ENCODE measurements around the gene PDSS2.
"Not testable (repeated sequence)": the region's sequence is repeated elsewhere in the genome, so short reads cannot be mapped to it uniquely, and the experiment has no call there.

Gene PDSS2

DNA sequence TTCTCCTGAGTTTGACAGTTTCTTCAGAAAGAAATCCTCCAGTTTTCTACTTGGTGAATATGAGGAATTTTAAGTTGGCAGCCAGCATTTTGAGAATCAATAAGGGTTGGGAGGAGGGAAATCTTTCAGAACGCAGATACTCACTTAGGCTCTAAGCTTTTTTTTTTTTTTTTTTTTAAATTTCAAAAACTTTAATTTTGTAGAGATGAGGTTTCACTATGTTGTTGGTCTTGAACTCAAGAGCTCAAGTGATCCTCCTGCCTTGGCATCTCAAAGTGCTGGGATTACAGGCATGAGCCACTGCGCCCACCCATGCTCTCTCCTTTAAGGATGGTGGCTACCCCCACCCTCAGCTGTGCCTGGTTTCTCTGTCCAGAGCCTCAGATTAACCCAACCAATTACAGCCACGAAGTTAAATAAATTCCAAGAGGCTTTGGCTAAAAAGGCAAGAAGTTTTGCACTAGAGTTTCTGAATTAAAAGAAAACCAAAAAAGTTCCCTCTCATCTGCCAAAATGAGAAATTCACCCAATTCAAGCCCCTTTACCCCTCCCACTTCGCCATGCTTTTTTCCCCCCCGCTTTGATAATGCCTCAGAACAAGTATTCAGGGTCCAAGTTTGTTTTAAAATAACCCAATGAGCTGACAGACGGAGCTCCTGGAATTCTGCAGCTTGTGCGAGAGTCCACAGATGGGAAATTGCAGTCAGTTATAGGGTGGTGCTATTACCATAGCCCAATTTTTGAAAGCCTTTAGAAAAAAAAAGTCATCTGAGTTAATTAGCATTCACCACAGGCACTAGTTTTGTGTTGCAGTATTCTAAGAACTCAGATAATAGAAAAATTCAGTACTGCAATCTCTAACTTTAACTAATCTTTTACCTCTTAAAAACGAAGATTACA lies 249.7 kb downstream of the PDSS2 start:
- DNase-seq: no peak

DNA sequence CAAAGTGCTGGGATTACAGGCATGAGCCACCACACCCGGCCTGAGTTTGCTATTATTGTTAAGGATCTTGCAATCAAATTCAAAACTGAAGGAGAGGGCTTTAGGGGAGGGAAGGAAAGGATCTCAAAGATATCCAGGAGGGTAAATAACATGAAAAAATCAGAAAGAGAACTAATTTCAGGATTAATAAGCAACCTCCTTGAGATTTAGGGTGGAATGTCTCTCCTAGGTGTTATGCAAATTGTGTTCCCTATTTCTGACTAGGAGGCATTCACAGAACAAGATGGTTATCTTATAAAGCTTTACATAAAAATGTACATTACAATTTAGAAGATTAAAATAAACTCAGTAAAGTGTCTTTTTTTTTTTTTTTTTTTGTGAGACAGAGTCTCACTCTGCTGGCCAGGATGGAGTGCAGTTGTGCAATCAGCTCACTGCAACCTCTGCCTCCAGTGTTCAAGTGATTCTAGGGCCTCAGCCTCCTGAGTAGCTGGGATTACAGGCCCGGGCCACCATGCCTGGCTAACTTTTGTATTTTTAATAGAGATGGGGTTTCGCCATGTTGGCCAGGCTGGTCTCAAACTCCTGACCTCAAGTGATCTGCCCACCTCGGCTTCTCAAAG lies 252.0 kb downstream of the PDSS2 start:
- no peak for DNase-seq

DNA sequence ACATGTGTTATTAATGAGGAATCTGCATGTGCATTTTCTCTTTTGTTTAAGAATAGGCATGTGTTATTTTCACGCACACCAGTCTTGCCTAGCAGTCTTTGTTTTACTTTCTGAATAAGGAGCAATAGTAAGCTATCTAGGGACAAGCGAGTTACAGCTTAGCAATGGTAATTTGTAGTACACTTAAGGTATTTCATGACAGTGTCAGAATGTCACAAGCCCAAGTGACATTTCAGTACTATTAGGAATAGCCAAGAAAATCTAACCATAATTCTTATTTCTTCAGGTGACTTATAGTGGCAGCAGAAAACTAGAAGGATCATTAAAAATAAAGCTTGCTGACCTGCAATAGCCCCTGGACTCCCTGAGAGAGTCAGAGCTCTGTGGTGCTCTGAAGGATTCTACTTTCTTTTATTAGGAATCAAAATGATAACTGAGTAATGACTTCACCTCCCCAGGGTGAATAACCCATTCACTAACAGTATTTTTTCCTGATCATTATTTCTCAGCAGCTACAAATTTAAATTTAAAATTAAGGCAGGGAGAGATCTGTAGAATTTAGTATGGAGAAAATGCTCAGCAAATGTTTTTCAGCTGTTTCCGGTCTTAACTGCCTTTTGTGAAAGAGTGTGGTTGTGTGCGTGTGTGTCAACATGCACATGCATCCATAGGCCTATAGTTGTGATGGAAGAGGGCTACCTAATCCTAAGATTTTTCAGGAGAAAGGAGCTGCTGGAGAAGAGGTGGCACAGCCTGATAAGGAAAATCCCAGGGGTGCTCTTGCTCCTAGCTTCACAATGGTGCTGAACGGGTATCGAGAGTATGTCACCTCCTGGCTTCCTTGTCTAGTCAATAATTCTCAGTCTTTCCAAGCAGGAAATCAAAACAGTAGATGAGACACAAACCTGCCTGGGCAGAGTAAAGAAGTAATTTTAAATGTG lies 254.0 kb downstream of the PDSS2 start:
- no peak for DNase-seq

DNA sequence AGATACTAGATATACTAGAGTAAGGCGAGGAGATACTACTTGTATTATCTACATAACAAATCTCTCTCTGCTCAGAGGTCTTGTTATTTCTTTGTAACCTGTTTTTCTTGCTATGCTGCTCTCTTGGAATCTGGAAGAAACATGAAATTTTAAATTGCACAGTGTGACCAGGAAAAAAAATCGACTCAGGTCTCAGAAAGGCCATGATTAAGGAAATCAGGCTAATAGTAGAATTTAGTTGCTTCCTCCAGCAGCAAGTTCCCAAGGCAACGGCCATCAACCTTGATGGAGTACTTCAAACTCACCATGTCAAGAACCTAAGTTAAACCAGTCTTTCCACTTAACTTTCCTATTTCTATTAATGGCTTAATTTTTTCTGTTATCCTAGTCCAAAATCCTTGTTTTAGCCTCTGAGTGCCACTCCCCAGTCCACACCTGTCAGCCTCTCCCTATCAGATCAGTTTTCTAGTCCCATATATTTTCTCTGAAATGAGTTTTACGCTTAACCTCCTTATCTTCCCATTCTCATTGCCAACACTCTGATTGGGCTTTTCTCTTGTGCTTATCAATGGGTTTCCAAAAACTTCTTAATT lies 256.4 kb downstream of the PDSS2 start:
- DNase-seq: no peak

DNA sequence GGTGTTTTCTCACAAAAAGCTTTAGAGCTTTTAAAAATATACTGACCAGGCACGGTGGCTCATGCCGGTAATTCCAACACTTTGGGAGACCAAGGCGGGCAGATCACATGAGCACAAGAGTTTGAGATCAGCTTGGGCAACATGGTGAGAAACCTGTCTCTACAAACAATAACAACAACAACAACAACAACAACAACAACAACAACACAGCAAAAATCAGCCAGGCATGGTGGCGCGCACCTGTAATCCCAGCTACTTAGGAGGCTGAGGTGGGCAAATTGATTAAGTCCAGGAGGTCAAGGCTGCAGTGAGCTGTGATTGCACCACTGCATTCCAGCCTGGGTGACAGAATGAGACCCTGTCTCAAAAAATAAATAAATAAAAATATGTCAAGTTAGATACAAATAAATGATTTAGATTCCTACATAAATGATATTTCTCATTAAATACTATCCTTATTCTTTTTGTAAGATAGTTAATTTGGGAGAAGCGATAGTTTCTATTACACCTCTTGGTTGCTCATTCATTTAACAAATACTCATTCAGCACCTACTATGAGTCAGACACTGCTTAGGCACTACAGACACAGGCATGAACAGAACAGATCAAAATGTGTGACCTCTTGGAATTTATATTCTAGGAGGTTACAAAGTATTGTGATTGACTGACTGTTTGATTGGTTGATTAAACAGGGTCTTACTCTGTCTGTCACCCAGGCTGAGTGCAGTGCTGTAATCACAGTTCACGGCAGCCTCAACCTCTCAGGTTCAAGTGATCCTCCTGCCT lies 260.5 kb downstream of the PDSS2 start:
- DNase-seq: no peak

DNA sequence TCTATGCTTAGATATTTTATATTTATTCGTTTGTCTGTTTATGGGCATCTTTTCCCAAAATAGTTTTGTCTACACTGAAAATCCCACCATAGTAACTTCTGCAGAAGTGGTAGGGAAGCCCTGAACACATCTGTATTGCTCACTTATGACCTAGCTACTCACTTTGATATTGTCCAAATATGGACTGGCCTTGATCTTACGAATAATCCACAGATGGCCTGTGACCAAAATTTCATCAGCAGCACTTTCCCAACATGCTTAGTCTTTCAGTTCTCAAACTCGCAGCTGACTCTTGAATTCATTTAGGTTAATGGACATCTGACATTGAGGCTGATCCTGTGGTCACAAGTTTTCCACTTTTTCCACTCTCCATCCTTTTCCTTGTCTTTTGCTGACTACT lies 263.2 kb downstream of the PDSS2 start:
- no peak for DNase-seq

DNA sequence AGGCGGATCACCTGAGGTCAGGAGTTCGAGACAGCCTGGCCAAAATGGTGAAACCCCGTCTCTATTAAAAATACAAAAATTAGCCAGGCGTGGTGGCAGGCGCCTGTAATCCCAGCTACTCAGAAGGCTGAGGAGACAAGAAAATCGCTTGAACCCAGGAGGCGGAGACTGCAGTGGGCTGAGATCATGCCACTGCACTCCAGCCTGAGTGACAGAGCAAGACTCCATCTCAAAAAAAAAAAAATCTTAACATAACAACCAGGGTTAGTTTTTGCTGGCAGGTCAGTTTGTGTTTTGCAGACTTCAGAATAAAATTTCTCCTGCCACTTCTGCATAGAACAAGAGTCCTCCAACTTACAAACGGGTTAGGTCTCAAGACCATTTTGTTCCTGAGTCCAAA lies 264.6 kb downstream of the PDSS2 start:
- DNase-seq: not testable (repeated sequence)

DNA sequence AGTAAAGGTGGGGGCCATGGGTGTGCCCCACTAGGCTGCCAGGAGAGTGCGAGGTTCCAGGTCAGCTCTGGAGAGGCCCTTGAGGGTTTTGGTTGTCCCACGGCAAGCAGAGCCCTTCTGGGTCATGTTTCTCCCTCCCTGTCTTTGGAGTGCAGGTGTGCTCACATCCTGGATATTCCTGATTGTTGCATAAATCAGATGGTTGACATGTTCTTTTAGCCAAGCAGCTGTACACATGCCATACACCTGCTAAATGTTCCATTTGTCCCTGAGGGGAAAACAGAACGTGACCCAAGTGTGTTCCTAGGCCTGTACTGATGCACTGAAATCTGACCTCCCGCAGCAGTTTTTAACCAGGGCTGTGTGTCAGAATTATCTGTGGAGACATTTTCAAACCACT lies 266.5 kb downstream of the PDSS2 start:
- DNase-seq: no peak

DNA sequence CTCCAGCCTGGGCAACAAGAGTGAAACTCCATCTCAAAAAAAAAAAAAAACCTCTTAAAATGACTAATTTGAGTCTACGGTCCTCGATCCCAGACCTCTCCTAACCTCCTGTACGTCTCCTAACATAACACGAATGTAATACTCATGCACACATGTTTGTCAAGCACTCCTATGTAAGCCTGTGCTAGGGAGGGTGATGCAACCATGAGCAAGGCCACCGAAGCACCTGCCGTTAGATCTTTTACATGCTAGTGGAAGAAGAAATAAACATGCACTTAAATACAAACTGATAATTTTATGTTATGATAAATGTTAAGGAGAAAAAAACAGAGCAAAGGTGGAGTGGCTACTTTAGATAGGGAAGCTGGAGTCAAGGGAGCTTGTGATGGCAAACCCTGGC lies 271.7 kb downstream of the PDSS2 start:
- no peak for DNase-seq

DNA sequence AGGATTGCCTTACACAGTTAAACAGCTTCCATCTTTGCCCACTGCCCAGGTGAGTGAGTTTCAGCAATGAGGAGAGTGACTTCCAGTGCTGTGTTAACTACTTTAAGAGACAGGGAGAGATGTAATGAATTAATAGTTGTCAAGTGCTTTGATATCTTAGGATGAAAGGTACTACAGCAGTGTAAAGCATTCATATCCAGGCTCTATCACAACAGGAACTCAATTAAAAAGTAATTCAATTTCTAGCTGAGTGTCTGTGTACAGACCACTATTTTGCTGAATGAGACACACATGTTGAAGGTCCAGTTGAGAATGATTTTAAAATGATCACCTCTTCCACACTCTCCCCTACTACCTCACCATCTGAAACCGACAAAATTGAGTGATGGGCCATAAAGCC lies 273.3 kb downstream of the PDSS2 start:
- DNase-seq: no peak

DNA sequence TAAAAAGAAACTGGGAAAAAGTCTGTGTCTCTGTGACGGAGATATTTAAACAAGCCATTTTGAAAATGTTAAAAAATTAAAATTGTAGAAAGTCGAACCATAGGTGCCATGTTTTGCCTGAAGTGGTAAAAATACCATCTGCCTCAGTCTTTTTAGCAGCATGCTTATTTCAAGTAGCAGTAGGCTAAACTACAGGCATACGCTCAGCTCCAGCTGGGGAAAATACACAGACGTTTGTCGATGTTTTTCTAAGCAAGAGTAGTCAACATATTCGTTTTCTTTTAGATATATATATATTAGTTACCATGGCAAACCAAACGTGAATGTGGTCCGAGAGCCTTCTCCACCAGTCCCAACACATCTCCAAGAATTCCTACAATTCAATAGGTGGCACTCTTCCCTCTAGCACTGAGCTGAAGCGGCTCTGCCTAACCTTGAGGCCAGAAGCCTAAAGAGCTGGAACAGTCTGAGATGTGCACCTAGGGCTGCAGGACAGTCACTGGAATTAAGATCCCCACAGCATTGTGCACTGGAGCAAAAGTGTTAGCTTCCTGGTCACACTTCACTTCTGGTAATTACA lies 273.9 kb downstream of the PDSS2 start:
- DNase-seq: no peak

DNA sequence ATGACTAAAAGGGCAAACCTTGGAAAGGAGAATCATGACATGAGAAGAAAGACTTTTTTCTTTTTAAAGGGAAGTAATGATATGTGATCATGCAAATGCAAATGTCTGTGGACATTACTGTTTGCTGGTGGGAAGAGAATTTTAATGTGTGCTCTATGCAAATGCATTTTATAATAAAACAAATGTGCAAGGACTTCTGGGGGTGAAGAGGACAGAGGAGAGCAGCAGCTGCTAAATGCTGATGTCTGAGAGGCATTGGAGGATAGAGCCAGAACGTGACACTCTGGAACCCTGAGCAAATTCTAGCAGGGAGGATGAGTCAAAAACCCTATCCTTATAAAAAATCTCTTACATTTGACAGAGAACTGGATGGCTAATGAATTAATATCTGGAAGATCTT lies 274.9 kb downstream of the PDSS2 start:
- DNase-seq: no peak

DNA sequence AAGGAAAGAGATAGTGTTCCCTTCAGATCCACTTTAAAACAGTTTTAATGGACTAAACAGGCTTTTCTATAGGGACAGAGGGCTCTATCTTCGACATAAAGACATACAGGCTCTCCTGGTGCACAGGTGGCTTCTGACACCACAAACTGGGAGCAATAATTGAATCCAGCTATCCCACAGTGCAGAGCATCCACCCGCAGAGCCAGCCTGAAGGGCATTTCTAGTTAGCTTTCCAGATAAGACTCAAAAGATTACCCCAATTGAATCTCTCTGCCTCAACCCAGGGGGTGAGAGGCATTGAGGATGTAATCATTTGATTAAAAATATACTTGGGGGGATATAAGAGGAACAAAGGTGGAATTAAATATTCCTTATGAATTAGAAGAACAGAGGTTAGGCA lies 279.3 kb downstream of the PDSS2 start:
- no peak for DNase-seq

DNA sequence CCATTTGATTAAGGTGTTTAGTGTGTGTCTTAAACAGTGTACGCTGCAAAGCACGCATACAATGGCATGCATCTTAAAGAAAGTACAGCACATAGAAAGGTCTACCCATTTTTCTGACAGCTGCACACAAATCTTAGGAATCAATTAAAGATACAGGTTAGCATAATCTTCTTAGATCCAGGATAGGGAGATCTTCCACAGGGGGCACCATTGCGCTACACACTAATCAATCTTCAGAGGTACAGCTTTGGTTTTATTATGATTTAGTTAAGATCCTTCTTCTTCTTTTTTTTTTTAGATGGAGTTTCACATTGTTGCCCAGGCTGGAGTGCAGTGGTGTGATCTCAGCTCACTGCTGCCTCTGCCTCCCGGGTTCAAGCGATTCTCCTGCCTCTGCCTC lies 280.4 kb downstream of the PDSS2 start:
- DNase-seq: no peak

DNA sequence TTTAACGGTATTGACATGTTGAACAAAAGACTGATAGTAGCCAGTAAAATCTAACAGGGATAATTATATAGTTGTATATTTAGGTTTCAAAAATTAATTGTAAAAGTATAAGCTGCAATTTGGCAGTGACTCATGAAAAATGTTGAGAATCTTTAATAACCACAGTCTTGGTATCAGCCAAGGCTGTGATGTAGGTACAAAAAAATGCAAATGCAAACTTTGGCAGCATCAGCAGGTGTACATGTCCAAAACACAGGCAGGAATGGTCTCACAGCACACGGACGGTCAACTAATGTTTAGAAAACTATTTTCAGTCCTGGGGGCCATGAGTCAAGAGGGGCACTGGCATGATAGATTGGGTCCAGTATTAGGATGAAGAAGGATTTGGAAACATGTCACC lies 285.6 kb downstream of the PDSS2 start:
- no peak for DNase-seq

DNA sequence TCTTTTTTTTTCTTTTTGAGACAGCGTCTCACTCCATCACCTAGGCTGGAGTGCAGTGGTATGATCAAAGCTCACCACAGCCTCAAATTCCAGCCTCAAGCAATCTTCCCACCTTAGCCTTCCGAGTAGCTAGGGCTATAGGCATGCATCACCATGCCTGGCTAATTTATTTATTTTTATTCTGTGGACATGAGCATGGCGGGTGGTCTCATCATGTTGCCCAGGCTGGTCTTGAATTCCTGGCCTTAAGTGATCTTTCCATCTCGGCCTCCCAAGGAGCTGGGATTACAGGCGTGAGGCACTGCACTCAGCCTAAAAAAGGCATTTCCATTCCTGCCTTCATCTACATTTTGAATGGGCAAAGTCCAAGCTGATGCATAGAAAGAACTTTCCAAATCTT lies 287.9 kb downstream of the PDSS2 start:
- no peak for DNase-seq

DNA sequence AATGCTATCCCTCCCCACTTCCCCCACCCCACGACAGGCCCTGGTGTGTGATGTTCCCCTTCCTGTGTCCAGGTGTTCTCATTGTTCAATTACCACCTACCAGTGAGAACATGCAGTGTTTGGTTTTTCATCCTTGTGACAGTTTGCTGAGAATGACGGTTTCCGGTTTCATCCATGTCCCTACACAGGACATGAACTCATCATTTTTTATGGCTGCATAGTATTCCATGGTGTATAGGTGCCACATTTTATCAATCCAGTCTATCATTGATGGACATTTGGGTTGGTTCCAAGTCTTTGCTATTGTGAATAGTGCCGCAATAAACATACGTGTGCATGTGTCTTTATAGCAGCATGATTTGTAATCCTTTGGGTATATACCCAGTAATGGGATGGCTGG lies 295.1 kb downstream of the PDSS2 start:
- DNase-seq: not testable (repeated sequence)

DNA sequence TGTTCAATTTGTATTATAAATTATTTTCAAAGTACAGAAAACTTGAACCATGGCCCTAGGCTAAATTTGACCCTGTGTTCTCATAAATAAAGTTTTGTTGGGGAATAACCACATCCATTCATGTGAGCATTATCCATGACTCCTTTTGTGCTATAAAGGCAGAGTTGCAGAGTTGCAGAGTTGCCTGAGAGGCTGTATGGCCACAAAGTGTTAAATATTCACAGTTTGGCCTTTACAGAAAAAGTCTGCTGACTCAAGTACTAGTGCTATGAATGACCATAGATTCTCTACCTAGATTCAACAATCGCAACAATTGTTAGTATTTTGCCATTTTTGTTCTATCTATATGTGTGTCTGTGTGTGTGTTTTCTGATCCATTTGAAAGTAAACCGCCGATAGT lies 297.8 kb downstream of the PDSS2 start:
- no peak for DNase-seq

DNA sequence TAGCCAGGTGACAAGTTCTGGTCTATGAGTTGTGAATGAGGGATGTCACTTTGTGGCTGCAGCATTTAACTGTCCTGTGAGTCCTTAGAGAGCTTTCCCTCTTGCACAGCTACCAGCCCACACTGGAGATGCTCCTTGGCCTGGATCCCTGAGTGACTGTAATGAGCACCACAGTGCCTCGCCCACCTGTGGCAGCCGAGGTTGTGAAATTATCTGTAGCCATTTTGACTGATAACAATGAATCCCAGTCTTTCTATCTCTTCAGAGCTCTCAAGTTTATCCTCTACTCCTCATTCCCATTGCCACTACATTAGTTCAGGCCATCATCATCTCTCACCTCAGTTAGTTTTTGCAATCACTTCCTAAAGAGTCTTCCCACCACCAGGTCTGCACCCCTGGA lies 302.7 kb downstream of the PDSS2 start:
- DNase-seq: no peak

DNA sequence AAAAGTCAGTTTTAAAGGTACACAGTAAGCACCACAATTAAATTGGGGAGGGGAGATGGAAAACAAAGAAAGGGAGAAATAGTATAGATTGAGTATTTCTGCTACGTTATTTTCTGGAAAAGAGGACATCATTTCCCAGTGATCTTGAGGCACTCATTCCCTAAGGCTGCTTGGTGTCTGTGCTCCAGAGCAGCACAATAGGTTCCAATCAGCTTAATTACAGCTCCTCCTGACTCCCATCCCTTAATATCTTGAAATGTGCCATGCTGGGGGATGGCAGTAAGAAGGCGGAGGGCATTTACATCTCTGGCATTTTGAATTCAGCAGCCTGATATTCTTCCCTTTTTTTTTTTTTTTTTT lies 304.6 kb downstream of the PDSS2 start:
- no peak for DNase-seq

DNA sequence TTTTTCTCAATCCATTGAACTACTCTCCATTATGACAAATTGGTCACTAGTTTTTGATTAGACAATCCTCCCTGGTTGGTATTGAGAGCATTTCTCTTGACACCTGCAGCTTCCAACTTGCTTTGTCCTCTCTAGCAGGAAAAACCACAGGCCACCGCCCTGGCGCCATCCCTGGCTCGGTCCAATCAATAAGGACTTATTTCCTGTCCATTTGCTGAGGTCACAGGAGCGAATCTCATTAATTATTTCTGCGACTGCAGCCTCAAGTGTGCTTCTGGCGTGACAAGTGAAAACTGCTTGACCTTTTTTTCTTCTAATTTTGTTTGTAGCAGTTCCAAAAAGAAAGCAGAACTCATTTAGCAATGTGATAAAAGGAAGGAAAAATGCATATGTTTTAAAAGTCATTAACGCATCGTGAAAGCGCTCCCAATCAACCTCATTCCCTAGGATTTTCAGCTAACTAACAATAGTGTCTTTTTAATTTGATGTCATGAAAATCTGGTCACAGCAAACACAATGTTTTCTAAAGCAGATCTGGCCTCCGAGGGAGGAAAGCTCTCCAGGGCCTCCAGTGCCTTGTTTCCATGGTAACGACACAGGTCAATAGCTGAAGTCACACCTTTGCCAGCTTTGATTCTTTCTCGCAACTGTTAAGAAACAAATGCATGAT lies 305.1 kb downstream of the PDSS2 start:
- DNase-seq: no peak

All from activated effector memory CD4-positive, alpha-beta T cell treated with anti-CD3 and anti-CD28 coated beads, Interleukin-2, amount 50 U/mL, for 16 hours (primary cell).